Osteoblast (primary cell): Measurements from ENCODE around the gene MRPL12. TPM values are rescaled to one million over a fixed set of nuclear protein-coding genes. Genes with fewer than 3 reads are reported as not detected.

Experiments
- DNase-seq: peaks from one replicate; pipeline ENCODE4 v3.0.0; 2011; ENCODE audit warnings: low spot score, mixed read lengths; ENCODE audit not compliant: insufficient read length; ENCODE audit errors: missing footprints
- H2AFZ ChIP-seq: 2 replicates; pipeline ENCODE4 v1.6.0; 2011; ENCODE audit warnings: mild to moderate bottlenecking, low read length
- H3K27ac ChIP-seq: 2 replicates; pipeline ENCODE4 v1.5.1; 2011; ENCODE audit warnings: mild to moderate bottlenecking, low read depth, low read length, moderate library complexity
- H3K27me3 ChIP-seq: 2 replicates; pipeline ENCODE4 v1.6.0; 2012; ENCODE audit warnings: mild to moderate bottlenecking, control low read depth, inconsistent platforms, low read length, moderate library complexity; ENCODE audit not compliant: insufficient read depth
- H3K36me3 ChIP-seq: 2 replicates; pipeline ENCODE4 v1.5.1; 2011; ENCODE audit warnings: mild to moderate bottlenecking, low read length, control low read depth, moderate library complexity; ENCODE audit not compliant: insufficient read depth
- H3K4me1 ChIP-seq: 2 replicates; pipeline ENCODE4 v1.5.1; 2011; ENCODE audit warnings: mild to moderate bottlenecking, low read length, control low read depth, moderate library complexity; ENCODE audit not compliant: insufficient read depth
- H3K4me2 ChIP-seq: 2 replicates; pipeline ENCODE4 v1.6.0; 2011; ENCODE audit warnings: mild to moderate bottlenecking, low read length; ENCODE audit not compliant: insufficient read depth
- H3K4me3 ChIP-seq: fragments of 200-600 bp; sonication (generic); 3 replicates; pipeline ENCODE4 v1.5.1; 2012; ENCODE audit warnings: mild to moderate bottlenecking, low read length, inconsistent platforms; ENCODE audit not compliant: insufficient read depth
- H3K79me2 ChIP-seq: 2 replicates; pipeline ENCODE4 v1.6.0; 2012; ENCODE audit warnings: mild to moderate bottlenecking, low read length, control low read depth, inconsistent platforms; ENCODE audit not compliant: insufficient read depth
- H3K9me3 ChIP-seq: 2 replicates; pipeline ENCODE4 v1.5.1; 2011; ENCODE audit warnings: low read depth, low read length, control low read depth
- H4K20me1 ChIP-seq: 2 replicates; pipeline ENCODE4 v1.6.0; 2012; ENCODE audit warnings: mild to moderate bottlenecking, low read length, control low read depth; ENCODE audit not compliant: insufficient read depth
- CTCF ChIP-seq: IDR thresholded peaks from 2 replicates; pipeline ENCODE4 v1.5.1; 2011; ENCODE audit warnings: mild to moderate bottlenecking, low read depth, low read length, moderate library complexity; ENCODE audit errors: extremely low read depth
- total RNA-seq: library from RNA; depleted of rRNA; stranded (reverse); fragments of >200 nt; gene quantifications from 2 replicates; pipeline ENCODE4 v1.2.3, GENCODE V29; 2012

Gene MRPL12
- total RNA-seq, 1 donor: 6.2 TPM

GRCh38 chr17:81701288-81702071, 1.7 kb upstream of the MRPL12 start:
- Histone ChIP-seq H3K79me2 (peaks cover 79% of the 10 kb centered on the region), H3K27me3 (no peaks in the 10 kb centered on the region), H3K36me3 (peaks cover 56% of the 10 kb centered on the region), H3K4me1 (peaks cover 21% of the 10 kb centered on the region), H3K9me3 (no peaks in the 10 kb centered on the region), H3K27ac (peak overlapping the region; percentile 28), H2AFZ (no peak overlapping the region), H3K4me2 (peak overlapping the region; percentile 96), H4K20me1 (peaks cover 35% of the 10 kb centered on the region), H3K4me3 (peak overlapping the region; percentile 93)
- peak; percentile 91 for DNase-seq
- peak; percentile 6 for TF ChIP-seq CTCF

GRCh38 chr17:81703747-81704654, 834 bp downstream of the MRPL12 start:
- Histone ChIP-seq H3K4me1 (peaks cover 21% of the 10 kb centered on the region), H2AFZ (peak overlapping the region; percentile 25), H3K27ac (peak overlapping the region; percentile 96), H3K79me2 (peaks cover 56% of the 10 kb centered on the region), H3K9me3 (no peaks in the 10 kb centered on the region), H3K27me3 (no peaks in the 10 kb centered on the region), H4K20me1 (peaks cover 26% of the 10 kb centered on the region), H3K4me3 (peak overlapping the region; percentile 93), H3K4me2 (peak overlapping the region; percentile 96), H3K36me3 (peaks cover 49% of the 10 kb centered on the region)
- peak; percentile 73 for DNase-seq
- TF ChIP-seq CTCF: no peak

GRCh38 chr17:81705518-81706231, 2.5 kb downstream of the MRPL12 start:
- peaks cover 48% of the 10 kb centered on the region for H3K79me2 ChIP-seq
- H3K27me3 ChIP-seq: no peaks in the 10 kb centered on the region
- H4K20me1 ChIP-seq: peaks cover 25% of the 10 kb centered on the region
- H3K4me3 ChIP-seq: no peak overlapping the region
- no peaks in the 10 kb centered on the region for H3K9me3 ChIP-seq
- peak; percentile 57 for DNase-seq
- no peak overlapping the region for H3K27ac ChIP-seq
- peaks cover 27% of the 10 kb centered on the region for H3K4me1 ChIP-seq
- H2AFZ ChIP-seq: no peak overlapping the region
- H3K36me3 ChIP-seq: peaks cover 40% of the 10 kb centered on the region
- H3K4me2 ChIP-seq: no peak overlapping the region
- TF ChIP-seq CTCF: no peak
